ENCODE data around the gene CCDC148.

The CCDC148 gene

DNA sequence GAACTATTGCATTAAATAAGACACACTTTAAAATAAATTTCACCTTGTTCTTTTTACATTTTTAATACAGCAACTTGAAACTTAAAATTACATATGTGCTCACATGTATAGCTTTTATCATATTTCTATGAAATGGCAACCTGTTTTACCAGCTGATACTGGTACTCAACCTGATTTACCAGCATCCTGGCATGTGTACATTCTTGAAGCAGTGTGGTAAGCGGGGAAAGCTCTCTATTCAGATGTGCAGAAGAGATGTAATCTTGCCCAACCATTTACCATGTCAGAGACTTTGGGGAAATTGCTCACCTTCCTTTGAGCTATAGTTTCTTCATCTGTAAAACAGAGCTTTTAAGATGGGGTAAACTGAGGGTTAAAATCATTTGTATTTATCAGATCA, 133.2 kb downstream of the CCDC148 start:
- no peak for TF ChIP-seq CREB1 (IDR thresholded peaks at IDR 0.05; ENCODE audit: low read depth)
- TF ChIP-seq FOXM1 (IDR thresholded peaks at IDR 0.05; ENCODE audit: borderline replicate concordance, low read depth) = no peak
- TF ChIP-seq, protein P1, sequence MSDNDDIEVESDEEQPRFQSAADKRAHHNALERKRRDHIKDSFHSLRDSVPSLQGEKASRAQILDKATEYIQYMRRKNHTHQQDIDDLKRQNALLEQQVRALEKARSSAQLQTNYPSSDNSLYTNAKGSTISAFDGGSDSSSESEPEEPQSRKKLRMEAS (IDR thresholded peaks at IDR 0.05) = no peak
- no peak for TF ChIP-seq YY1 (IDR thresholded peaks at IDR 0.05; ENCODE audit: low read depth)
- no peak for TF ChIP-seq TEAD4 (IDR thresholded peaks at IDR 0.05)
- TF ChIP-seq NFIC (IDR thresholded peaks at IDR 0.05) = no peak
- TF ChIP-seq TCF12 (IDR thresholded peaks at IDR 0.05; ENCODE audit: low read depth) = no peak
- TF ChIP-seq, protein P2, sequence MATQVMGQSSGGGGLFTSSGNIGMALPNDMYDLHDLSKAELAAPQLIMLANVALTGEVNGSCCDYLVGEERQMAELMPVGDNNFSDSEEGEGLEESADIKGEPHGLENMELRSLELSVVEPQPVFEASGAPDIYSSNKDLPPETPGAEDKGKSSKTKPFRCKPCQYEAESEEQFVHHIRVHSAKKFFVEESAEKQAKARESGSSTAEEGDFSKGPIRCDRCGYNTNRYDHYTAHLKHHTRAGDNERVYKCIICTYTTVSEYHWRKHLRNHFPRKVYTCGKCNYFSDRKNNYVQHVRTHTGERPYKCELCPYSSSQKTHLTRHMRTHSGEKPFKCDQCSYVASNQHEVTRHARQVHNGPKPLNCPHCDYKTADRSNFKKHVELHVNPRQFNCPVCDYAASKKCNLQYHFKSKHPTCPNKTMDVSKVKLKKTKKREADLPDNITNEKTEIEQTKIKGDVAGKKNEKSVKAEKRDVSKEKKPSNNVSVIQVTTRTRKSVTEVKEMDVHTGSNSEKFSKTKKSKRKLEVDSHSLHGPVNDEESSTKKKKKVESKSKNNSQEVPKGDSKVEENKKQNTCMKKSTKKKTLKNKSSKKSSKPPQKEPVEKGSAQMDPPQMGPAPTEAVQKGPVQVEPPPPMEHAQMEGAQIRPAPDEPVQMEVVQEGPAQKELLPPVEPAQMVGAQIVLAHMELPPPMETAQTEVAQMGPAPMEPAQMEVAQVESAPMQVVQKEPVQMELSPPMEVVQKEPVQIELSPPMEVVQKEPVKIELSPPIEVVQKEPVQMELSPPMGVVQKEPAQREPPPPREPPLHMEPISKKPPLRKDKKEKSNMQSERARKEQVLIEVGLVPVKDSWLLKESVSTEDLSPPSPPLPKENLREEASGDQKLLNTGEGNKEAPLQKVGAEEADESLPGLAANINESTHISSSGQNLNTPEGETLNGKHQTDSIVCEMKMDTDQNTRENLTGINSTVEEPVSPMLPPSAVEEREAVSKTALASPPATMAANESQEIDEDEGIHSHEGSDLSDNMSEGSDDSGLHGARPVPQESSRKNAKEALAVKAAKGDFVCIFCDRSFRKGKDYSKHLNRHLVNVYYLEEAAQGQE (IDR thresholded peaks at IDR 0.05; ENCODE audit: low read depth) = no peak
- no peak for TF ChIP-seq CEBPB (IDR thresholded peaks at IDR 0.05)
- no peak for TF ChIP-seq TAF1 (IDR thresholded peaks at IDR 0.05; ENCODE audit: low read depth)

DNA sequence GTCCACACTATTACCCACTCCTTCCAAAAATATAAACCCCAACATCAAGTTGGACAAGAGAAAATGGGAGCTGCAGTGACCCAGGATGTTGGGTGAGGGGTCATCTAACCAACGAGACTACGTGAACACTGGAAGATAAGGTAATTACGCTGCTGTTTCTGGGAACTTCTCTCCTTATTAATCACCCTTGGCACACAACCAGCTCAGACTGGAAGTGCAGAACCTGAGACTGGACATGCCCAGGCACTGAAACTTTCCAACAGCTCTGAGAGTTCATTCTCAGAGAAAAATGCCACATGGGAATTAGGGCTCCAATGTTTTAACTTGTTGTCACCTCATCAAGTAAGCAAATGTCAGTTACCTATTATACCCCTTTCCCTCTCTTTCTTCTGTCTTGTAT, 135.3 kb downstream of the CCDC148 start:
- TF ChIP-seq NFIC (IDR thresholded peaks at IDR 0.05) = no peak
- no peak for TF ChIP-seq RAD21 (IDR thresholded peaks at IDR 0.05; ENCODE audit: low read depth)
- TF ChIP-seq, protein P1 (IDR thresholded peaks at IDR 0.05) = no peak
- no peak for TF ChIP-seq EGR1 (IDR thresholded peaks at IDR 0.05)
- no peak for TF ChIP-seq TCF12 (IDR thresholded peaks at IDR 0.05; ENCODE audit: low read depth)
- TF ChIP-seq CREB1 (IDR thresholded peaks at IDR 0.05; ENCODE audit: low read depth) = no peak
- TF ChIP-seq ZBTB7A (IDR thresholded peaks at IDR 0.05; ENCODE audit: low read depth) = no peak
- TF ChIP-seq, protein P3, sequence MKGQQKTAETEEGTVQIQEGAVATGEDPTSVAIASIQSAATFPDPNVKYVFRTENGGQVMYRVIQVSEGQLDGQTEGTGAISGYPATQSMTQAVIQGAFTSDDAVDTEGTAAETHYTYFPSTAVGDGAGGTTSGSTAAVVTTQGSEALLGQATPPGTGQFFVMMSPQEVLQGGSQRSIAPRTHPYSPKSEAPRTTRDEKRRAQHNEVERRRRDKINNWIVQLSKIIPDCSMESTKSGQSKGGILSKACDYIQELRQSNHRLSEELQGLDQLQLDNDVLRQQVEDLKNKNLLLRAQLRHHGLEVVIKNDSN (IDR thresholded peaks at IDR 0.05) = no peak
- no peak for TF ChIP-seq TAF1 (IDR thresholded peaks at IDR 0.05; ENCODE audit: low read depth)
- TF ChIP-seq, protein P2 (IDR thresholded peaks at IDR 0.05; ENCODE audit: low read depth) = no peak
- no peak for TF ChIP-seq EP300 (IDR thresholded peaks at IDR 0.05; ENCODE audit: borderline replicate concordance)

DNA sequence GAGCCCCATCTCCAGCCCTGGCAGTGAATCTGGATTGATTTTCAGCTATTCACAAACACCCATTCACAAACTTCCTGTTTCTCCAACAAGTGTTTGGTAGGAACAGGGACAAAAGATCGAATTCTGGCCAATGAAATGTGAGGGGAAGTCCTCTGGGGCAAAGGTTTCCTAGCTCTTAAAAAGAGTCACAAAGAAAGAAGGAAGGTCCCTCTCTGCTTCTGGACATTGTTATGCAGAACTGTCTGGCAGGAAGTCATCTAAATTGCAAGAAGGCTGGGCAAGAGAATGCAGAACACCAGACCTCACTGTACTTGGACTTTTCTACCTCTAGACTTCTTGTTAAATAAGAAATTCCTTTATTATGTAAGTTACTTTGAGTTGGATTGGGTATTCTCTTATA, 137.3 kb downstream of the CCDC148 start:
- TF ChIP-seq, protein P2 (IDR thresholded peaks at IDR 0.05; ENCODE audit: low read depth) = no peak
- no peak for TF ChIP-seq EP300 (IDR thresholded peaks at IDR 0.05; ENCODE audit: borderline replicate concordance)
- TF ChIP-seq TEAD4 (IDR thresholded peaks at IDR 0.05) = no peak
- TF ChIP-seq ZBTB7A (IDR thresholded peaks at IDR 0.05; ENCODE audit: low read depth) = no peak
- TF ChIP-seq CEBPB (IDR thresholded peaks at IDR 0.05) = no peak
- TF ChIP-seq, protein P1 (IDR thresholded peaks at IDR 0.05) = no peak
- TF ChIP-seq, protein P3 (IDR thresholded peaks at IDR 0.05) = no peak
- TF ChIP-seq YY1 (IDR thresholded peaks at IDR 0.05; ENCODE audit: low read depth) = no peak
- TF ChIP-seq RAD21 (IDR thresholded peaks at IDR 0.05; ENCODE audit: low read depth) = no peak
- no peak for TF ChIP-seq FOXM1 (IDR thresholded peaks at IDR 0.05; ENCODE audit: borderline replicate concordance, low read depth)
- TF ChIP-seq NFIC (IDR thresholded peaks at IDR 0.05) = no peak
- TF ChIP-seq CREB1 (IDR thresholded peaks at IDR 0.05; ENCODE audit: low read depth) = no peak
- TF ChIP-seq TCF12 (IDR thresholded peaks at IDR 0.05; ENCODE audit: low read depth) = no peak
- no peak for TF ChIP-seq TAF1 (IDR thresholded peaks at IDR 0.05; ENCODE audit: low read depth)
- TF ChIP-seq EGR1 (IDR thresholded peaks at IDR 0.05) = no peak

DNA sequence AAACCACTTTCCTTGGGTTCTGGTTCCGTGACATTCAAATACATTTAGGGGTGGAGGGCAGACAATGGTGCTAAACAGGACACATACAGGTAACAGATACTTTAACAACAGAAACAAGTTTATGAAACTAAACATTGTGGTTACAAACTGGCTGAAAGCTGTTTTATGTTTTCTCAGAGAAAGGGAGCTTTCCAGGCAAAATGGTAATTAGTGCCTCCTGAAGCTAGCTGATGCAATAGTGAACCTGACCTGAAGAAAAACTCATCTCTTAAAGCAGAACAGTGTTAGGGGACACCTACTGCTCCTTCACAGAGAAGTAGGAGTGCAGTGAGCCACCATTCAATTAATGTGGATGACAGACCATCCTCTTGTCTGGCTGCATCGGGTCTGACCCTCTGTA, 138.9 kb downstream of the CCDC148 start:
- TF ChIP-seq TEAD4 (IDR thresholded peaks at IDR 0.05) (no peak), TAF1 (IDR thresholded peaks at IDR 0.05; ENCODE audit: low read depth) (no peak), YY1 (IDR thresholded peaks at IDR 0.05; ENCODE audit: low read depth) (no peak), CEBPB (IDR thresholded peaks at IDR 0.05) (no peak), RAD21 (IDR thresholded peaks at IDR 0.05; ENCODE audit: low read depth) (no peak), ZBTB7A (IDR thresholded peaks at IDR 0.05; ENCODE audit: low read depth) (no peak)
- TF ChIP-seq, protein P2 (IDR thresholded peaks at IDR 0.05; ENCODE audit: low read depth) = no peak

Measured in Ishikawa (cell line).